GM12878 (cell line): ENCODE results near the gene GALNTL6. TPM values are rescaled to one million over a fixed set of nuclear protein-coding genes. Genes with fewer than 3 reads are reported as not detected.

Experiments
- ATAC-seq: fragments of 200-7000 bp; cut with Tn5 transposase; 3 replicates; pipeline ENCODE4 v1.9.1; 2020; ENCODE audit warnings: mild to moderate bottlenecking, moderate library complexity
- BruUV-seq: library from RNA; stranded (reverse); fragments of 400-500 nt; replicated peaks from 2 replicates; lab custom pipeline; 2021; lab: Mats Ljungman, UMichigan
- CTCF ChIA-PET: fragments of 300-600 bp; sonication (Branson Sonifier 250); formaldehyde crosslinking; extraction: SDS; loops from one replicate; lab custom pipeline; 2021; ENCODE audit warnings: inconsistent platforms; lab: Yijun Ruan, JAX
- POLR2A ChIA-PET: fragments of 350-600 bp; formaldehyde crosslinking; extraction: SDS; loops from one replicate; lab custom pipeline; 2021; ENCODE audit warnings: inconsistent platforms; lab: Charles Lee
- RAD21 ChIA-PET: fragments of 300-600 bp; sonication (Branson Sonifier 250); formaldehyde crosslinking; loops from one replicate; lab custom pipeline; 2023; ENCODE audit warnings: antibody characterized with exemption; ENCODE audit not compliant: unreplicated experiment; lab: Charles Lee
- SMC1A ChIA-PET: fragments of 300-600 bp; sonication (Branson Sonifier 250); formaldehyde crosslinking; loops from one replicate; lab custom pipeline; 2023; ENCODE audit not compliant: unreplicated experiment, uncharacterized antibody; lab: Charles Lee
- DNase-seq: peaks from one replicate; pipeline ENCODE4 v3.0.0-alpha.2; 2011; ENCODE audit warnings: low read depth, low spot score
- FAIRE-seq: peaks from 3 replicates; lab custom pipeline; 2011; peaks lifted over from hg19 to GRCh38; lab: Jason Lieb, UNC
- H2AFZ ChIP-seq: 2 replicates; pipeline ENCODE4 v1.6.0; 2011; ENCODE audit warnings: low read depth, low read length, control low read depth; ENCODE audit not compliant: control insufficient read depth
- H3K27ac ChIP-seq: 2 replicates; pipeline ENCODE4 v1.5.1; 2011; ENCODE audit warnings: control low read depth; ENCODE audit not compliant: control insufficient read depth, insufficient read depth
- H3K27me3 ChIP-seq, 2 experiments: replicated peaks in 1 of 2; 2 replicates each; pipeline versions ENCODE4 v1.6.0 to v1.6.1; 2011; ENCODE audit warnings: low read length in 1 of 2; ENCODE audit not compliant: control insufficient read depth in 2 of 2, insufficient read depth in 2 of 2
- H3K36me3 ChIP-seq, 2 experiments: 2 replicates each; pipeline ENCODE4 v1.5.1; 2011; ENCODE audit warnings: low read length in 1 of 2; ENCODE audit not compliant: control insufficient read depth in 2 of 2, insufficient read depth in 2 of 2
- H3K4me1 ChIP-seq: 2 replicates; pipeline ENCODE4 v1.6.1; 2011; ENCODE audit warnings: mild to moderate bottlenecking, low read length, moderate library complexity, mixed read lengths; ENCODE audit not compliant: control insufficient read depth, insufficient read depth
- H3K4me2 ChIP-seq: 2 replicates; pipeline ENCODE4 v1.6.0; 2011; ENCODE audit warnings: control low read depth; ENCODE audit not compliant: control insufficient read depth, insufficient read depth
- H3K4me3 ChIP-seq: fragments of 200-600 bp; sonication (generic); 2 replicates; pipeline ENCODE4 v1.5.1; 2016
- H3K79me2 ChIP-seq: 2 replicates; pipeline ENCODE4 v1.6.0; 2011; ENCODE audit warnings: low read length; ENCODE audit not compliant: control insufficient read depth, insufficient read depth
- H3K9ac ChIP-seq: 2 replicates; pipeline ENCODE4 v1.8.0; 2011; ENCODE audit warnings: low read length, control low read depth, mixed read lengths; ENCODE audit not compliant: control insufficient read depth, insufficient read depth
- H3K9me3 ChIP-seq: replicated peaks from 3 replicates; pipeline ENCODE4 v1.5.1; 2011; ENCODE audit warnings: mild to moderate bottlenecking, low read length; ENCODE audit not compliant: control insufficient read depth, insufficient read depth
- H4K20me1 ChIP-seq: 2 replicates; pipeline ENCODE4 v1.6.0; 2011; ENCODE audit not compliant: control insufficient read depth, insufficient read depth
- CEBPB ChIP-seq, 2 experiments: fragments of 150-350 bp in 1 of 2; IDR thresholded peaks; 2 replicates each; pipeline ENCODE4 v1.6.1; 2012 to 2014; ENCODE audit warnings: low read depth in 2 of 2, low read length in 2 of 2, borderline replicate concordance in 1 of 2, inconsistent platforms in 1 of 2
- CTCF ChIP-seq, 3 experiments: IDR thresholded peaks in 2 of 3; conservative IDR thresholded peaks in 1 of 3; 2 replicates each; pipeline ENCODE4 v1.5.1; 2011; ENCODE audit warnings: low read depth in 3 of 3, low read length in 3 of 3, mild to moderate bottlenecking in 3 of 3, control low read depth in 2 of 3, moderate library complexity in 2 of 3, inconsistent platforms in 1 of 3, mixed read lengths in 1 of 3; ENCODE audit not compliant: control insufficient read depth in 2 of 3, insufficient read depth in 1 of 3; ENCODE audit errors: extremely low read depth in 1 of 3
- ESRRA ChIP-seq: IDR thresholded peaks from 2 replicates; pipeline ENCODE4 v1.6.1; 2012; ENCODE audit warnings: mild to moderate bottlenecking, low read length, improper control_type of control experiment
- IKZF1 ChIP-seq: fragments of 450-650 bp; conservative IDR thresholded peaks from 2 replicates; pipeline ENCODE4 v1.6.1; 2017; ENCODE audit warnings: antibody characterized with exemption, mild to moderate bottlenecking
- IKZF2 ChIP-seq, 2 experiments: fragments of 450-650 bp; IDR thresholded peaks; 2 replicates each; pipeline ENCODE4 v1.6.1; 2017; ENCODE audit warnings: mild to moderate bottlenecking in 2 of 2, moderate library complexity in 2 of 2
- NR2F1 ChIP-seq: fragments of 450-650 bp; conservative IDR thresholded peaks from 2 replicates; pipeline ENCODE4 v1.6.1; 2017; ENCODE audit warnings: mild to moderate bottlenecking
- RELB ChIP-seq: fragments of 450-650 bp; IDR thresholded peaks from 2 replicates; pipeline ENCODE4 v1.6.1; 2017; ENCODE audit warnings: low read depth, mild to moderate bottlenecking, moderate library complexity
- SREBF2 ChIP-seq: IDR thresholded peaks from 2 replicates; pipeline ENCODE4 v1.6.1; 2012; ENCODE audit warnings: mild to moderate bottlenecking, low read length
- SUPT20H ChIP-seq: IDR thresholded peaks from 2 replicates; pipeline ENCODE4 v1.6.1; 2011; ENCODE audit warnings: low read depth, mild to moderate bottlenecking, low read length, moderate library complexity, borderline replicate concordance; ENCODE audit not compliant: control insufficient read depth
- YY1 ChIP-seq: IDR thresholded peaks from 2 replicates; pipeline ENCODE4 v1.6.1; 2011; ENCODE audit warnings: low read depth, mild to moderate bottlenecking, low read length
- ZBTB33 ChIP-seq: fragments of 450-650 bp; IDR thresholded peaks from 2 replicates; pipeline ENCODE4 v1.6.1; 2017; ENCODE audit warnings: mild to moderate bottlenecking
- ZBTB40 ChIP-seq: fragments of 450-650 bp; IDR thresholded peaks from 2 replicates; pipeline ENCODE4 v1.6.1; 2016; ENCODE audit warnings: mild to moderate bottlenecking, moderate library complexity, borderline replicate concordance
- WGBS: methylation state at CpG from one replicate; pipeline ENCODE4 v1.1.6; 2016; ENCODE audit warnings: low lambda C conversion rate; ENCODE audit not compliant: insufficient replicate concordance, insufficient coverage; ENCODE audit errors: missing lambda C conversion rate; 5-methylcytosine and 5-hydroxymethylcytosine counted together
- in situ Hi-C: fragments of 300-500 bp; cut with MboI; formaldehyde crosslinking; loops from 9 replicates; pipeline ENCODE4 v1.14.3; 2018; ENCODE audit warnings: mixed read lengths
- intact Hi-C: fragments of 100-400 bp; cut with micrococcal nuclease; formaldehyde crosslinking; loops from one replicate; pipeline ENCODE4 v1.14.2; 2022; ENCODE audit not compliant: unreplicated experiment
- polyA plus RNA-seq, 11 experiments: library from polyadenylated mRNA; depleted of rRNA in 4 of 11; unstranded in 6 of 11; stranded (reverse) in 5 of 11; fragments of >200 nt; fragmentation: Nextera tagmentation in 4 of 11; fragmentation: Illumina TruSeq in 1 of 11; extraction: Ambion mirVana in 4 of 11; extraction: Trizol in 1 of 11; gene quantifications; 1 replicate in 1 of 11; 2 replicates in 10 of 11; pipeline versions ENCODE4 v1.2.1 to v1.2.3, GENCODE V29; 2011 to 2016; ENCODE audit warnings: inconsistent platforms in 2 of 11, missing spikeins in 2 of 11, low read depth in 1 of 11
- total RNA-seq, 4 experiments: library from RNA; depleted of rRNA in 3 of 4; stranded (reverse); fragments of >200 nt in 3 of 4; fragmentation: Illumina TruSeq in 1 of 4; extraction: Trizol in 1 of 4; gene quantifications; 2 replicates each; pipeline versions ENCODE4 v1.2.1 to v1.2.3, GENCODE V29; 2013 to 2021

Gene GALNTL6
- total and polyA plus RNA-seq, 10 of the 15 experiments (the other 5 are each of a cell fraction or from before 2014, with no cell fraction given): 0.01 to 0.29 TPM; not detected in 8

GRCh38 chr4:172836661-172837060, 1023.5 kb downstream of the GALNTL6 start (continued):
- no peak for TF ChIP-seq ZBTB40
- no peak for TF ChIP-seq ESRRA
- TF ChIP-seq RELB: no peak
- TF ChIP-seq CEBPB (IDR thresholded peaks at IDR 0.05; ENCODE audit: borderline replicate concordance in 1 of 2, low read depth in 2 of 2, low read length in 2 of 2): no peak

- BruUV-seq: no TSS peak
- CTCF ChIA-PET: no interaction called here
- no peak overlapping the region for H2AFZ ChIP-seq
- no peak overlapping the region for H3K4me2 ChIP-seq
- POLR2A ChIA-PET: no interaction called here
- in situ Hi-C loops: loop anchor here (10.0 kb wide), 1 partner anchor 993 kb away; no protein-coding TSS in a partner anchor
- no peak for DNase-seq
- SMC1A ChIA-PET: no interaction called here
- H3K9ac ChIP-seq: no peak overlapping the region
- FAIRE-seq: no peak
- intact Hi-C loops: no loop called here
- no peaks in the 10 kb centered on the region for H3K9me3 ChIP-seq
- H3K4me3 ChIP-seq: no peak overlapping the region
- ATAC-seq: no peak
- H3K36me3 ChIP-seq: no peaks in the 10 kb centered on the region; a peak in 1 of 4 replicates
- no peaks in the 10 kb centered on the region for H3K4me1 ChIP-seq
- no peaks in the 10 kb centered on the region for H4K20me1 ChIP-seq
- peaks cover 0 to 2% of the 10 kb centered on the region in 2 experiments; a peak in 1 of 4 replicates for H3K27me3 ChIP-seq
- 22% methylated on average over 6 of the region's 6 CpGs for WGBS
- RAD21 ChIA-PET: no interaction called here
- TF ChIP-seq SREBF2: no peak
- no peak for TF ChIP-seq IKZF1
- TF ChIP-seq SUPT20H: no peak
- no peak for TF ChIP-seq IKZF2 (IDR thresholded peaks at IDR 0.05)
- TF ChIP-seq CTCF (IDR thresholded peaks at IDR 0.05 in 2 of 3, conservative IDR thresholded peaks at IDR 0.05 in 1 of 3; ENCODE audit: control insufficient read depth in 2 of 3, extremely low read depth in 1 of 3, insufficient read depth in 1 of 3, low read depth in 3 of 3, low read length in 3 of 3): no peak
- no peak for TF ChIP-seq NR2F1
- TF ChIP-seq ZBTB33: no peak
- TF ChIP-seq YY1: no peak
- H3K27ac ChIP-seq: no peak overlapping the region
- H3K79me2 ChIP-seq: no peaks in the 10 kb centered on the region
Measured at GRCh38 chr4:172838111-172838510, 1024.9 kb downstream of the GALNTL6 start.
